ENCODE results near the gene ANKRD33.

ANKRD33 gene

DNA sequence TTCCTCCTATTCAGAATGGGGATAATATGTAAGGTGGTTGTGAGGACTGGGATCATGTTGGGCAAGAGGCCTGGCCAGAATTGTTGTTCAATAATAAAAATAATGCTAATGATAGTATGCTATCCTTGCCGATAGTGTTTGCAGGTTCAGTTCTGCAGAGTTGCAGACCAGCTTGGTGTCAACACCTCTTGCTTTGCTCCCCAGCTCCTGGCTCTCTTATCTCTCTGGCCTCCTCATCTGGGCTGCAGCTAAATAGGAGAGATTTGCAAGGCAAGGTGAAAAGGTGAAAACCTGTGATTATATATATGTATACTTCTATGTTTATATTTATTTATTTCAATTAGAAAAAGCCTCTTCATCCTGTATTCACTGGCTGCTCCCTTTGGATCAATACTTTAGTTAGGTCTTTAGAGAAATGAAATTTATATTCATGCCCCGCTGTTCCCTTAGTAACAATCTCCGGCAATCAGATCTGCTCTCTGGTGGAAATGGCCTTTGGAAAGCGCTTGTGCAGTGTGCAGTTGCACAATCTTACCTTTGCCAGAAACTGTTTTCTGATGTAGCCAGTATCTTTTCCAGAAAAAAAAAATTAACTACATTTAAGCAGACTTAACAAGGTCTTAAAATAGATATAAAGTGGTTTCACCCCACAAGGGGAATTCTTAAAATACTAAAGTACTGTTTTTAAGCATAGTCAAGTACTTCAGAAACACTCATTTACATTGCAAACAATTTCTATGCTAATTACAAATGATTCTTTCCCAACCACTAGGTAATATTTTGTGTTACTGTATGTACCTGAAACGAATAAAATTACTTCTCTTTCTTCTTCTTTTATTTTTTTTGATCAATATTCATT is 44.5 kb downstream of the ANKRD33 start:
- Histone ChIP-seq H3K4me2 (ENCODE audit: low read length) (no peak overlapping the region), H2AK5ac (ENCODE audit: low read length) (no peak overlapping the region), H3K27me3 (ENCODE audit: insufficient read depth, low read length, poor library complexity) (no peaks in the 10 kb centered on the region), H2BK120ac (ENCODE audit: low read depth, low read length) (no peak overlapping the region), H3K4ac (ENCODE audit: low read depth, low read length) (no peak overlapping the region), H3K4me3 (ENCODE audit: low read length) (no peak overlapping the region), H4K8ac (ENCODE audit: low read depth, low read length) (no peak overlapping the region), H2BK5ac (ENCODE audit: low read length) (no peak overlapping the region), H3K56ac (ENCODE audit: low read length) (no peak overlapping the region), H3K9ac (ENCODE audit: low read length) (no peak overlapping the region), H4K5ac (ENCODE audit: low read length) (no peak overlapping the region), H3K4me1 (ENCODE audit: control insufficient read depth, low read depth, low read length) (no peaks in the 10 kb centered on the region), H3K23ac (ENCODE audit: low read length) (no peak overlapping the region), H2BK15ac (replicated peaks; ENCODE audit: low read depth) (no peak overlapping the region), H3K18ac (ENCODE audit: low read length) (no peak overlapping the region), H3K27ac (ENCODE audit: low read depth, low read length) (no peak overlapping the region), H3K79me1 (ENCODE audit: low read length) (no peaks in the 10 kb centered on the region), H3K79me2 (ENCODE audit: control insufficient read depth, insufficient read depth, low read length) (no peaks in the 10 kb centered on the region), H3K36me3 (ENCODE audit: control insufficient read depth, insufficient read depth, low read length) (no peaks in the 10 kb centered on the region)
- DNase-seq: no peak
- WGBS (ENCODE audit: extremely low coverage, insufficient coverage, low lambda C conversion rate): no CpG with 5 or more reads among the region's 5 CpGs

GRCh38 chr12:51934080-51934479 is 46.2 kb downstream of the ANKRD33 start:
- Histone ChIP-seq H3K79me1 (ENCODE audit: low read length) (no peaks in the 10 kb centered on the region), H3K4me2 (ENCODE audit: low read length) (no peak overlapping the region), H3K4ac (ENCODE audit: low read depth, low read length) (no peak overlapping the region), H2BK120ac (ENCODE audit: low read depth, low read length) (no peak overlapping the region), H3K18ac (ENCODE audit: low read length) (no peak overlapping the region), H2AK5ac (ENCODE audit: low read length) (no peak overlapping the region), H3K9ac (ENCODE audit: low read length) (no peak overlapping the region), H3K23ac (ENCODE audit: low read length) (no peak overlapping the region), H3K56ac (ENCODE audit: low read length) (no peak overlapping the region), H4K8ac (ENCODE audit: low read depth, low read length) (no peak overlapping the region), H3K79me2 (ENCODE audit: control insufficient read depth, insufficient read depth, low read length) (no peaks in the 10 kb centered on the region), H3K4me1 (ENCODE audit: control insufficient read depth, low read depth, low read length) (no peaks in the 10 kb centered on the region), H2BK15ac (replicated peaks; ENCODE audit: low read depth) (no peak overlapping the region), H2BK5ac (ENCODE audit: low read length) (no peak overlapping the region), H3K27ac (ENCODE audit: low read depth, low read length) (no peak overlapping the region), H4K5ac (ENCODE audit: low read length) (no peak overlapping the region), H3K36me3 (ENCODE audit: control insufficient read depth, insufficient read depth, low read length) (no peaks in the 10 kb centered on the region), H3K27me3 (ENCODE audit: insufficient read depth, low read length, poor library complexity) (no peaks in the 10 kb centered on the region), H3K4me3 (ENCODE audit: low read length) (no peak overlapping the region)
- WGBS (ENCODE audit: extremely low coverage, insufficient coverage, low lambda C conversion rate): no CpG with 5 or more reads among the region's 4 CpGs
- no peak for DNase-seq

DNA sequence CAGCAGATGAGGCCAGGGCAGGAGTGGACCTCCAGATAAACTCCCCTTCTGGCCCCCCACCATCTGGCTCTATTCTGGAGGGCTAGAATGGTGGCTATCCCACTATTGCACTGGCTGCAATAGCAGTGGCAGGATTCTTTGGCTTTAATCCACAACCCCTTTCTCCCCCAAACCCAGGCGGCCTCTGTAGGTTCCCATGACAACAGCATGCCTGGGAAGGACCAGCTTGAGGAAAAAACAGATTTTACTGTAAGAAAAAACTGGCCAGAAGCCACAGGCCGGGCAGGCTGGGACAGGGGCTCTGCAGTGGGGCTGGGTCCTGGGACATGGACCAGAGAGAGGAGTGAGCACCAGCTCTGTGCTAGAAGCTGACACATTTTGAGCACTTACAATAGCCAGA is 50.0 kb downstream of the ANKRD33 start:
- no peaks in the 10 kb centered on the region for H3K79me2 ChIP-seq (ENCODE audit: control insufficient read depth, insufficient read depth, low read length)
- no peak overlapping the region for H3K23ac ChIP-seq (ENCODE audit: low read length)
- no peak overlapping the region for H2BK5ac ChIP-seq (ENCODE audit: low read length)
- WGBS (ENCODE audit: extremely low coverage, insufficient coverage, low lambda C conversion rate): no CpG with 5 or more reads among the region's 2 CpGs
- H4K5ac ChIP-seq (ENCODE audit: low read length): no peak overlapping the region
- H2AK5ac ChIP-seq (ENCODE audit: low read length): no peak overlapping the region
- H3K4me1 ChIP-seq (ENCODE audit: control insufficient read depth, low read depth, low read length): peaks cover 2% of the 10 kb centered on the region
- DNase-seq: no peak
- no peaks in the 10 kb centered on the region for H3K27me3 ChIP-seq (ENCODE audit: insufficient read depth, low read length, poor library complexity)
- no peak overlapping the region for H3K4me3 ChIP-seq (ENCODE audit: low read length)
- no peak overlapping the region for H2BK15ac ChIP-seq (replicated peaks; ENCODE audit: low read depth)
- no peak overlapping the region for H3K9ac ChIP-seq (ENCODE audit: low read length)
- H3K36me3 ChIP-seq (ENCODE audit: control insufficient read depth, insufficient read depth, low read length): no peaks in the 10 kb centered on the region
- no peaks in the 10 kb centered on the region for H3K79me1 ChIP-seq (ENCODE audit: low read length)
- H2BK120ac ChIP-seq (ENCODE audit: low read depth, low read length): no peak overlapping the region
- no peak overlapping the region for H3K18ac ChIP-seq (ENCODE audit: low read length)
- H3K56ac ChIP-seq (ENCODE audit: low read length): no peak overlapping the region
- no peak overlapping the region for H4K8ac ChIP-seq (ENCODE audit: low read depth, low read length)
- no peak overlapping the region for H3K27ac ChIP-seq (ENCODE audit: low read depth, low read length)
- H3K4ac ChIP-seq (ENCODE audit: low read depth, low read length): no peak overlapping the region
- no peak overlapping the region for H3K4me2 ChIP-seq (ENCODE audit: low read length)

DNA sequence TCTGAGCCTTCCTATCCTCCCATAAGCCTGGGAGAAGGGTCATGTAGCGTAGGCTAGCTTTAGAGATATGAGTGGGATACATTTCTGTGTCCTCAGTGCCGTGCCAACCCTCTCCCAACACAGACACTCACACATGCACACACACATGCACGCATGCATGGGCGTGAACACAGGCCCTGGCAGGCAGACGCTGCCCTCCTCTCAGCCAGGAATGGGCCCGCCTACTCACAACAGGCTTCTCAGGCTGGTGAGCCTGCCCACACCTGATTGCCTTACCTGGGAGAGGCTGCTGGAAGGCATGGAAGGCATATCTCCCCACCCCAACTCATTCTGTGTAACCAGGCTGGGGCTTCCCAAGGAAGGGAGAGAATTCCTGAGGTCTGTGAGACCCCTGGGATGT is 50.8 kb downstream of the ANKRD33 start:
- Histone ChIP-seq H3K79me1 (ENCODE audit: low read length) (no peaks in the 10 kb centered on the region), H2BK15ac (replicated peaks; ENCODE audit: low read depth) (no peak overlapping the region), H4K5ac (ENCODE audit: low read length) (no peak overlapping the region), H3K18ac (ENCODE audit: low read length) (no peak overlapping the region), H4K8ac (ENCODE audit: low read depth, low read length) (no peak overlapping the region), H3K23ac (ENCODE audit: low read length) (no peak overlapping the region), H3K27me3 (ENCODE audit: insufficient read depth, low read length, poor library complexity) (no peaks in the 10 kb centered on the region), H3K4me3 (ENCODE audit: low read length) (no peak overlapping the region), H3K56ac (ENCODE audit: low read length) (no peak overlapping the region), H3K9ac (ENCODE audit: low read length) (no peak overlapping the region), H3K4ac (ENCODE audit: low read depth, low read length) (no peak overlapping the region), H2BK120ac (ENCODE audit: low read depth, low read length) (no peak overlapping the region), H3K79me2 (ENCODE audit: control insufficient read depth, insufficient read depth, low read length) (no peaks in the 10 kb centered on the region), H3K4me1 (ENCODE audit: control insufficient read depth, low read depth, low read length) (peaks cover 2% of the 10 kb centered on the region), H2AK5ac (ENCODE audit: low read length) (no peak overlapping the region), H3K4me2 (ENCODE audit: low read length) (no peak overlapping the region), H3K36me3 (ENCODE audit: control insufficient read depth, insufficient read depth, low read length) (no peaks in the 10 kb centered on the region), H2BK5ac (ENCODE audit: low read length) (no peak overlapping the region), H3K27ac (ENCODE audit: low read depth, low read length) (no peak overlapping the region)
- DNase-seq: no peak
- WGBS (ENCODE audit: extremely low coverage, insufficient coverage, low lambda C conversion rate): no CpG with 5 or more reads among the region's 6 CpGs

DNA sequence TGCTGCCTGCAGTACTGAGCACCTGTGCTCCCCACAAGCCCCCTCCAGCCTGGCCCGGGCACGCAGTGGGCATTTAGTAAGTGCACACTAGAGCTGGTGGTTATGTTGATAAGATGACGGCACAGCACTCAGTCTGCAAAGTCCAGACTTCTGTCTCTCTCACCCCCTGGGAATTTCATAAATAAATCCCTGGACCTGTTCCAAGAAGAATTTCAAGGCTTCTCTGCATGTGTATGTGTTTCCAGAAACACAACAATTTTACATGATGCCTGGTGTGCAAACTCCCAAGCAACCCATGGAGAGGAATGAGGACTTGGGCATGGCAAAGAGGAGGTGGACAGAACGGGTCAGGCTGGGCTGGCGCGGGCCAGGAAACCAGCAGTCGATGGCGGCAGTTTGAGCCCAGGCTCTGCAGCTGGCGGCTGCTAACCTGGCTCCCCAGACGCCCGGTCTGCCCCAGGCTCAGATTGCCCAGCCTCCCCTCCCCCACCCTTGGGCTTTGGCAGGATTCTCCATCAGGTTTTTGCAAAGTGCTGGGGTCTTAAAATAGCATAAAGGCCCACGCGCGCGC is 53.2 kb downstream of the ANKRD33 start:
- no peaks in the 10 kb centered on the region for H3K36me3 ChIP-seq (ENCODE audit: control insufficient read depth, insufficient read depth, low read length)
- H3K79me1 ChIP-seq (ENCODE audit: low read length): no peaks in the 10 kb centered on the region
- no peak overlapping the region for H4K5ac ChIP-seq (ENCODE audit: low read length)
- no peak overlapping the region for H3K23ac ChIP-seq (ENCODE audit: low read length)
- H3K4me1 ChIP-seq (ENCODE audit: control insufficient read depth, low read depth, low read length): peaks cover 2% of the 10 kb centered on the region
- DNase-seq: no peak
- H2BK15ac ChIP-seq (replicated peaks; ENCODE audit: low read depth): no peak overlapping the region
- WGBS (ENCODE audit: extremely low coverage, insufficient coverage, low lambda C conversion rate): no CpG with 5 or more reads among the region's 15 CpGs
- H3K27me3 ChIP-seq (ENCODE audit: insufficient read depth, low read length, poor library complexity): no peaks in the 10 kb centered on the region
- no peak overlapping the region for H2BK5ac ChIP-seq (ENCODE audit: low read length)
- no peak overlapping the region for H3K4me2 ChIP-seq (ENCODE audit: low read length)
- no peak overlapping the region for H3K4ac ChIP-seq (ENCODE audit: low read depth, low read length)
- peak overlapping the region; percentile 15 for H3K56ac ChIP-seq (ENCODE audit: low read length)
- no peak overlapping the region for H2BK120ac ChIP-seq (ENCODE audit: low read depth, low read length)
- H3K27ac ChIP-seq (ENCODE audit: low read depth, low read length): no peak overlapping the region
- H3K18ac ChIP-seq (ENCODE audit: low read length): no peak overlapping the region
- H3K9ac ChIP-seq (ENCODE audit: low read length): no peak overlapping the region
- no peaks in the 10 kb centered on the region for H3K79me2 ChIP-seq (ENCODE audit: control insufficient read depth, insufficient read depth, low read length)
- H3K4me3 ChIP-seq (ENCODE audit: low read length): no peak overlapping the region
- no peak overlapping the region for H2AK5ac ChIP-seq (ENCODE audit: low read length)
- no peak overlapping the region for H4K8ac ChIP-seq (ENCODE audit: low read depth, low read length)
